Measurements from ENCODE around the gene PLCD3. TPM values are rescaled to one million over a fixed set of nuclear protein-coding genes. Genes with fewer than 3 reads are reported as not detected.

PLCD3 gene
- total and polyA plus RNA-seq, 2 of the 8 experiments (the other 6 are each of a cell fraction or from before 2014, with no cell fraction given), result 26.5 to 48.1 TPM

DNA sequence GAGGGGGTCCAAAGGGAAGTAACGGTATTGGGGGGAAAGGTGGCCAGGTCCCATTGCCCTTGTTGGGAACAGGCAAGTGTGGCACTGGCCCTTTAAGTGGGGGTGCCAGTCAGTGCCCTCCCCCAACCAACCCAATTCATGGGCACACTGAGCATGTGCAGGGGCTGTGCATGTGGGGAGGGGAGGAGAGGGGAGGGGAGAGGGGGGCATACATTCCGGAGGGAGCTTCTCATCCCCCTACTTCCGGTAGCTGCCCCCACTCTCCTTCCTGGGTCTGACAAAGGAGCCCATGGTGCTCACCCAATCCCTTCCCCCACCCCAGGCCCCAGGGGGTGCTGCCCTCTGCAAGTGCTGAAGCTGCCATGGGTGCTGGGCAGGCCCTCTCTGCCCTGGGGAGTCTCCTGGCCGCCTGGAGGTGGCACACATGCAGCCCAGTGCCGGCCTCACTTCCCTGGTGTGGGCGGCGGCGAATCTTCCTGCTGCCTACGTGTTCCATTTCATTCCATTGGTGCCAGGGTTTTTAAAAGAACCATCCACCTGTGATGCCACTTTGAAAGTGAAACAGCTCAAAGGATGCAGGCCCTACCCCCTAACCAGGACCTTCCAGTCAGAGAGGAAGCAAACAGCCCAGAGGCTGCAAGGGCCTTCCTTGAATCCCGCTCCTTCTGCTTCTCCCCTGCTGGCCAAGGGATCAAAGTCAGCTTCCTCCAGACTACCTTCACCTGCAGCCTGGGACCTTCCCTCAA, 40.4 kb upstream of the PLCD3 start (continued):
- peak; percentile 57; the same call in 1 of the 2 replicates for TF ChIP-seq TEAD4 (IDR thresholded peaks at IDR 0.05; ENCODE audit: low read depth, low read length)
- no peak for TF ChIP-seq POU5F1 (IDR thresholded peaks at IDR 0.05; ENCODE audit: low read depth, low read length)
- TF ChIP-seq GTF2F1 (IDR thresholded peaks at IDR 0.05; ENCODE audit: borderline replicate concordance, low read depth, low read length), result no peak
- TF ChIP-seq CBX8 (IDR thresholded peaks at IDR 0.05; ENCODE audit: borderline replicate concordance, low read depth, low read length), result no peak
- peak; percentile 16; the same call in 1 of the 2 replicates for TF ChIP-seq GABPA (IDR thresholded peaks at IDR 0.05; ENCODE audit: borderline replicate concordance, insufficient read depth, low read length)
- no peak for TF ChIP-seq PHF8 (conservative IDR thresholded peaks at IDR 0.05; ENCODE audit: low read depth, low read length)
- TF ChIP-seq SUZ12 (IDR thresholded peaks at IDR 0.05; ENCODE audit: low read length), result no peak
- TF ChIP-seq SIN3A (conservative IDR thresholded peaks at IDR 0.05 in 1 of 2, IDR thresholded peaks at IDR 0.05 in 1 of 2; ENCODE audit: low read depth in 1 of 2, low read length in 2 of 2), result no peak
- no peak for TF ChIP-seq SAP30 (IDR thresholded peaks at IDR 0.05; ENCODE audit: insufficient read depth, insufficient replicate concordance, low read length)
- TF ChIP-seq EP300 (IDR thresholded peaks at IDR 0.05; ENCODE audit: borderline replicate concordance in 1 of 2, low read depth in 2 of 2, low read length in 2 of 2), result no peak
- no peak for TF ChIP-seq RBBP5 (IDR thresholded peaks at IDR 0.05; ENCODE audit: borderline replicate concordance, low read depth, low read length)
- no peak for TF ChIP-seq ATF3 (IDR thresholded peaks at IDR 0.05; ENCODE audit: insufficient read depth, low read depth, low read length)
- no peak for TF ChIP-seq E2F6 (IDR thresholded peaks at IDR 0.05)
- TF ChIP-seq ATF2 (IDR thresholded peaks at IDR 0.05; ENCODE audit: low read length), result no peak
